HepG2 (cell line): ENCODE measurements around the gene CIAPIN1. TPM values are rescaled to one million over a fixed set of nuclear protein-coding genes. Genes with fewer than 3 reads are reported as not detected.

Source experiments
- BRCA1 ChIP-seq: sonication (generic); formaldehyde crosslinking; IDR thresholded peaks from 2 replicates; pipeline ENCODE4 v1.4.0; 2020; ENCODE audit warnings: missing genetic modification reagents
- ETV5 ChIP-seq: IDR thresholded peaks from 2 replicates; pipeline ENCODE4 v1.6.1; 2018; ENCODE audit warnings: missing biosample characterization, missing genetic modification reagents, inconsistent platforms, borderline replicate concordance
- GMEB2 ChIP-seq: IDR thresholded peaks from 2 replicates; pipeline ENCODE4 v1.6.1; 2016; ENCODE audit warnings: missing biosample characterization, missing genetic modification reagents, low read depth
- GPBP1L1 ChIP-seq: sonication (generic); formaldehyde crosslinking; IDR thresholded peaks from 2 replicates; pipeline ENCODE4 v1.5.0; 2020; ENCODE audit warnings: mild to moderate bottlenecking, missing genetic modification reagents
- IKZF1 ChIP-seq: fragments of 450-650 bp; IDR thresholded peaks from 2 replicates; pipeline ENCODE4 v1.7.1; 2016
- KLF12 ChIP-seq: sonication (generic); formaldehyde crosslinking; IDR thresholded peaks from 2 replicates; pipeline ENCODE4 v1.4.0; 2020; ENCODE audit warnings: missing genetic modification reagents, borderline replicate concordance
- KLF13 ChIP-seq: sonication (generic); formaldehyde crosslinking; IDR thresholded peaks from 2 replicates; pipeline ENCODE4 v1.4.0; 2020; ENCODE audit warnings: mild to moderate bottlenecking, missing genetic modification reagents
- RCOR2 ChIP-seq: IDR thresholded peaks from 2 replicates; pipeline ENCODE4 v1.6.1; 2016; ENCODE audit warnings: missing biosample characterization, missing genetic modification reagents
- REXO4 ChIP-seq: sonication (generic); formaldehyde crosslinking; IDR thresholded peaks from 2 replicates; pipeline ENCODE4 v1.8.0; 2022; ENCODE audit warnings: missing genetic modification reagents, mild to moderate bottlenecking, borderline replicate concordance
- SOX13 ChIP-seq, 3 experiments: fragments of 450-650 bp in 1 of 3; sonication (generic) in 1 of 3; formaldehyde crosslinking in 1 of 3; IDR thresholded peaks in 2 of 3; conservative IDR thresholded peaks in 1 of 3; 2 replicates each; pipeline versions ENCODE4 v1.5.0 to v1.6.1; 2016 to 2020; ENCODE audit warnings: antibody characterized with exemption in 1 of 3, mild to moderate bottlenecking in 1 of 3, missing compliant biosample characterization in 1 of 3, missing genetic modification reagents in 1 of 3, moderate library complexity in 1 of 3
- ZSCAN31 ChIP-seq: sonication (generic); formaldehyde crosslinking; IDR thresholded peaks from 2 replicates; pipeline ENCODE4 v1.5.0; 2020; ENCODE audit warnings: low read depth, mild to moderate bottlenecking, missing genetic modification reagents
- polyA plus RNA-seq, 8 experiments: library from polyadenylated mRNA; depleted of rRNA in 3 of 8; stranded (reverse) in 7 of 8; unstranded in 1 of 8; fragments of >200 nt; fragmentation: Illumina TruSeq in 4 of 8; extraction: Trizol in 4 of 8; gene quantifications; 2 replicates each; pipeline versions ENCODE4 v1.2.1 to v1.2.3, GENCODE V29; 2011 to 2016; ENCODE audit warnings: low read depth in 4 of 8, missing spikeins in 1 of 8, mixed read lengths in 1 of 8; ENCODE audit not compliant: insufficient read depth in 1 of 8
- total RNA-seq, 5 experiments: library from RNA; depleted of rRNA; stranded (reverse); fragments of >200 nt; fragmentation: Illumina TruSeq; extraction: Trizol; gene quantifications; 2 replicates each; pipeline ENCODE4 v1.2.3, GENCODE V29; 2016; ENCODE audit warnings: low read depth in 1 of 5
- TF ChIP-seq, protein P1 (sequence below): sonication (generic); formaldehyde crosslinking; IDR thresholded peaks from 2 replicates; pipeline ENCODE4 v1.5.1; 2020; ENCODE audit warnings: missing genetic modification reagents, mild to moderate bottlenecking, borderline replicate concordance
- TF ChIP-seq, protein P2 (sequence below): sonication (generic); formaldehyde crosslinking; IDR thresholded peaks from 2 replicates; pipeline ENCODE4 v1.4.0; 2020; ENCODE audit warnings: missing genetic modification reagents
- TF ChIP-seq, protein P3 (sequence below): sonication (generic); formaldehyde crosslinking; IDR thresholded peaks from 2 replicates; pipeline ENCODE4 v1.4.0; 2020; ENCODE audit warnings: missing genetic modification reagents
- TF ChIP-seq, protein P4 (sequence below): IDR thresholded peaks from 2 replicates; pipeline ENCODE4 v1.6.1; 2016; ENCODE audit warnings: mild to moderate bottlenecking, missing biosample characterization, missing genetic modification reagents

The CIAPIN1 gene
- total and polyA plus RNA-seq, 2 of the 13 experiments (the other 11 are each of a cell fraction or from before 2014, with no cell fraction given) = 69.3 to 89.7 TPM

GRCh38 chr16:57485916-57486857, 39.0 kb upstream of the CIAPIN1 start, which contains the start of gene DOK4 (continued):
- TF ChIP-seq, protein P1, sequence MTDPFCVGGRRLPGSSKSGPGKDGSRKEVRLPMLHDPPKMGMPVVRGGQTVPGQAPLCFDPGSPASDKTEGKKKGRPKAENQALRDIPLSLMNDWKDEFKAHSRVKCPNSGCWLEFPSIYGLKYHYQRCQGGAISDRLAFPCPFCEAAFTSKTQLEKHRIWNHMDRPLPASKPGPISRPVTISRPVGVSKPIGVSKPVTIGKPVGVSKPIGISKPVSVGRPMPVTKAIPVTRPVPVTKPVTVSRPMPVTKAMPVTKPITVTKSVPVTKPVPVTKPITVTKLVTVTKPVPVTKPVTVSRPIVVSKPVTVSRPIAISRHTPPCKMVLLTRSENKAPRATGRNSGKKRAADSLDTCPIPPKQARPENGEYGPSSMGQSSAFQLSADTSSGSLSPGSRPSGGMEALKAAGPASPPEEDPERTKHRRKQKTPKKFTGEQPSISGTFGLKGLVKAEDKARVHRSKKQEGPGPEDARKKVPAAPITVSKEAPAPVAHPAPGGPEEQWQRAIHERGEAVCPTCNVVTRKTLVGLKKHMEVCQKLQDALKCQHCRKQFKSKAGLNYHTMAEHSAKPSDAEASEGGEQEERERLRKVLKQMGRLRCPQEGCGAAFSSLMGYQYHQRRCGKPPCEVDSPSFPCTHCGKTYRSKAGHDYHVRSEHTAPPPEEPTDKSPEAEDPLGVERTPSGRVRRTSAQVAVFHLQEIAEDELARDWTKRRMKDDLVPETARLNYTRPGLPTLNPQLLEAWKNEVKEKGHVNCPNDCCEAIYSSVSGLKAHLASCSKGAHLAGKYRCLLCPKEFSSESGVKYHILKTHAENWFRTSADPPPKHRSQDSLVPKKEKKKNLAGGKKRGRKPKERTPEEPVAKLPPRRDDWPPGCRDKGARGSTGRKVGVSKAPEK = no peak
- TF ChIP-seq IKZF1 = no peak
- TF ChIP-seq ZSCAN31 = peak; percentile 62; the same call in 1 of the 2 replicates
- TF ChIP-seq GPBP1L1 (CRISPR knock-in tag) = no peak
- no peak for TF ChIP-seq REXO4 (CRISPR knock-in tag)
- TF ChIP-seq RCOR2 (CRISPR knock-in tag) = no peak
- no peak for TF ChIP-seq GMEB2 (CRISPR knock-in tag)
- 0 out of 2 replicates have a peak, but pooled peaks have one; percentile 13 for TF ChIP-seq SOX13 (IDR thresholded peaks at IDR 0.05)
- peak in 1 of 2 experiments; percentile 9; a peak in 1 of 4 replicates for TF ChIP-seq SOX13 (CRISPR knock-in tag; conservative IDR thresholded peaks at IDR 0.05 in 1 of 2, IDR thresholded peaks at IDR 0.05 in 1 of 2)
- TF ChIP-seq, protein P2, sequence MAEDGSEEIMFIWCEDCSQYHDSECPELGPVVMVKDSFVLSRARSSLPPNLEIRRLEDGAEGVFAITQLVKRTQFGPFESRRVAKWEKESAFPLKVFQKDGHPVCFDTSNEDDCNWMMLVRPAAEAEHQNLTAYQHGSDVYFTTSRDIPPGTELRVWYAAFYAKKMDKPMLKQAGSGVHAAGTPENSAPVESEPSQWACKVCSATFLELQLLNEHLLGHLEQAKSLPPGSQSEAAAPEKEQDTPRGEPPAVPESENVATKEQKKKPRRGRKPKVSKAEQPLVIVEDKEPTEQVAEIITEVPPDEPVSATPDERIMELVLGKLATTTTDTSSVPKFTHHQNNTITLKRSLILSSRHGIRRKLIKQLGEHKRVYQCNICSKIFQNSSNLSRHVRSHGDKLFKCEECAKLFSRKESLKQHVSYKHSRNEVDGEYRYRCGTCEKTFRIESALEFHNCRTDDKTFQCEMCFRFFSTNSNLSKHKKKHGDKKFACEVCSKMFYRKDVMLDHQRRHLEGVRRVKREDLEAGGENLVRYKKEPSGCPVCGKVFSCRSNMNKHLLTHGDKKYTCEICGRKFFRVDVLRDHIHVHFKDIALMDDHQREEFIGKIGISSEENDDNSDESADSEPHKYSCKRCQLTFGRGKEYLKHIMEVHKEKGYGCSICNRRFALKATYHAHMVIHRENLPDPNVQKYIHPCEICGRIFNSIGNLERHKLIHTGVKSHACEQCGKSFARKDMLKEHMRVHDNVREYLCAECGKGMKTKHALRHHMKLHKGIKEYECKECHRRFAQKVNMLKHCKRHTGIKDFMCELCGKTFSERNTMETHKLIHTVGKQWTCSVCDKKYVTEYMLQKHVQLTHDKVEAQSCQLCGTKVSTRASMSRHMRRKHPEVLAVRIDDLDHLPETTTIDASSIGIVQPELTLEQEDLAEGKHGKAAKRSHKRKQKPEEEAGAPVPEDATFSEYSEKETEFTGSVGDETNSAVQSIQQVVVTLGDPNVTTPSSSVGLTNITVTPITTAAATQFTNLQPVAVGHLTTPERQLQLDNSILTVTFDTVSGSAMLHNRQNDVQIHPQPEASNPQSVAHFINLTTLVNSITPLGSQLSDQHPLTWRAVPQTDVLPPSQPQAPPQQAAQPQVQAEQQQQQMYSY = peak; percentile 77
- TF ChIP-seq BRCA1 (CRISPR knock-in tag) = no peak
- TF ChIP-seq, protein P3, sequence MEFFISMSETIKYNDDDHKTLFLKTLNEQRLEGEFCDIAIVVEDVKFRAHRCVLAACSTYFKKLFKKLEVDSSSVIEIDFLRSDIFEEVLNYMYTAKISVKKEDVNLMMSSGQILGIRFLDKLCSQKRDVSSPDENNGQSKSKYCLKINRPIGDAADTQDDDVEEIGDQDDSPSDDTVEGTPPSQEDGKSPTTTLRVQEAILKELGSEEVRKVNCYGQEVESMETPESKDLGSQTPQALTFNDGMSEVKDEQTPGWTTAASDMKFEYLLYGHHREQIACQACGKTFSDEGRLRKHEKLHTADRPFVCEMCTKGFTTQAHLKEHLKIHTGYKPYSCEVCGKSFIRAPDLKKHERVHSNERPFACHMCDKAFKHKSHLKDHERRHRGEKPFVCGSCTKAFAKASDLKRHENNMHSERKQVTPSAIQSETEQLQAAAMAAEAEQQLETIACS (CRISPR knock-in tag) = no peak
- TF ChIP-seq ETV5 (CRISPR knock-in tag) = no peak
- TF ChIP-seq KLF12 (CRISPR knock-in tag) = peak; percentile 26; the same call in 1 of the 2 replicates
- TF ChIP-seq, protein P4, sequence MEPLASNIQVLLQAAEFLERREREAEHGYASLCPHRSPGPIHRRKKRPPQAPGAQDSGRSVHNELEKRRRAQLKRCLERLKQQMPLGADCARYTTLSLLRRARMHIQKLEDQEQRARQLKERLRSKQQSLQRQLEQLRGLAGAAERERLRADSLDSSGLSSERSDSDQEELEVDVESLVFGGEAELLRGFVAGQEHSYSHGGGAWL (CRISPR knock-in tag) = peak; percentile 27; the same call in 1 of the 2 replicates
- TF ChIP-seq KLF13 (CRISPR knock-in tag) = 0 out of 2 replicates have a peak, but pooled peaks have one; percentile 52
